HG03521 (cell line): ENCODE data around the gene DDRGK1.

Source experiments
- ATAC-seq: cut with Tn5 transposase; IDR thresholded peaks from one replicate; pipeline ENCODE4 v1.9.1; 2021; ENCODE audit warnings: mild to moderate bottlenecking, moderate library complexity; ENCODE audit not compliant: unreplicated experiment

The DDRGK1 gene

GRCh38 chr20:3204124-3204794 lies at the start of gene DDRGK1:
Gene DDRGK1 (minus strand): TSS chr20:3204682. CDS start chr20:3204627, 55 bp downstream.
- ATAC-seq = peak; percentile 72

GRCh38 chr20:3251806-3252205 lies 47.3 kb upstream of the DDRGK1 start:
- no peak for ATAC-seq

- no peak for ATAC-seq
These were observed 45.6 kb upstream of the DDRGK1 start for GRCh38 chr20:3250091-3250504.

- ATAC-seq = no peak
These were observed 44.5 kb upstream of the DDRGK1 start for GRCh38 chr20:3248993-3249347.

- no peak for ATAC-seq
These were observed 43.9 kb upstream of the DDRGK1 start for GRCh38 chr20:3248167-3248992.

GRCh38 chr20:3247638-3248037 lies 43.2 kb upstream of the DDRGK1 start:
- ATAC-seq = no peak

GRCh38 chr20:3246682-3247081 lies 42.2 kb upstream of the DDRGK1 start:
- no peak for ATAC-seq

GRCh38 chr20:3245711-3246110 lies 41.2 kb upstream of the DDRGK1 start:
- ATAC-seq = no peak

GRCh38 chr20:3245156-3245555 lies 40.7 kb upstream of the DDRGK1 start:
- ATAC-seq = no peak

GRCh38 chr20:3244613-3245012 lies 40.1 kb upstream of the DDRGK1 start:
- ATAC-seq = no peak

- ATAC-seq = no peak
These were observed 39.4 kb upstream of the DDRGK1 start for GRCh38 chr20:3243718-3244358.

- ATAC-seq = no peak
These were observed 37.8 kb upstream of the DDRGK1 start for GRCh38 chr20:3242172-3242692.

GRCh38 chr20:3240776-3241363 lies 36.4 kb upstream of the DDRGK1 start:
- no peak for ATAC-seq

- ATAC-seq = no peak
These were observed 35.6 kb upstream of the DDRGK1 start for GRCh38 chr20:3239867-3240775.

- ATAC-seq = no peak
These were observed 34.8 kb upstream of the DDRGK1 start, which contains the start of gene SLC4A11 for GRCh38 chr20:3239026-3239866. Gene SLC4A11 (minus strand): TSS chr20:3239190. CDS start chr20:3239137, 53 bp downstream.

- no peak for ATAC-seq
These were observed 34.1 kb upstream of the DDRGK1 start for GRCh38 chr20:3238616-3239025.

GRCh38 chr20:3237958-3238615 lies 33.6 kb upstream of the DDRGK1 start:
- ATAC-seq = no peak
